AG10803 (cell line): ENCODE measurements around the gene PRUNE2.
"Not testable (repeated sequence)": the region's sequence is repeated elsewhere in the genome, so short reads cannot be mapped to it uniquely, and the experiment has no call there.

Source experiments
- DNase-seq: peaks from one replicate; pipeline ENCODE4 v3.0.0; 2010; ENCODE audit warnings: low read depth
- H3K4me3 ChIP-seq: 2 replicates; pipeline ENCODE4 v1.5.1; 2011; ENCODE audit warnings: mild to moderate bottlenecking, low read length, control low read depth
- CTCF ChIP-seq: conservative IDR thresholded peaks from 2 replicates; pipeline ENCODE4 v1.5.1; 2011; ENCODE audit warnings: mild to moderate bottlenecking, low read length, control low read depth, inconsistent platforms

PRUNE2 gene

GRCh38 chr9:76756941-76757673 is 148.8 kb downstream of the PRUNE2 start:
- DNase-seq: no peak
- no peak overlapping the region for H3K4me3 ChIP-seq
- no peak for TF ChIP-seq CTCF

- H3K4me3 ChIP-seq: no peak overlapping the region
- DNase-seq: peak; percentile 64
- TF ChIP-seq CTCF: peak; percentile 42
These were observed 149.7 kb downstream of the PRUNE2 start for GRCh38 chr9:76756268-76756640.

- no peak overlapping the region for H3K4me3 ChIP-seq
- TF ChIP-seq CTCF: no peak
- no peak for DNase-seq
These were observed 154.9 kb downstream of the PRUNE2 start for GRCh38 chr9:76751001-76751400.

GRCh38 chr9:76744336-76744735 is 161.6 kb downstream of the PRUNE2 start:
- no peak for DNase-seq
- no peak for TF ChIP-seq CTCF

GRCh38 chr9:76743931-76744330 is 162.0 kb downstream of the PRUNE2 start:
- TF ChIP-seq CTCF: no peak
- H3K4me3 ChIP-seq: no peak overlapping the region
- no peak for DNase-seq

More at GRCh38 chr9:76744336-76744735, 161.6 kb downstream of the PRUNE2 start:
- H3K4me3 ChIP-seq: no peak overlapping the region

- H3K4me3 ChIP-seq, DNase-seq: not testable (repeated sequence)
These were observed 163.0 kb downstream of the PRUNE2 start for GRCh38 chr9:76742890-76743289.

- DNase-seq: no peak
- no peak overlapping the region for H3K4me3 ChIP-seq
- TF ChIP-seq CTCF: no peak
These were observed 164.4 kb downstream of the PRUNE2 start for GRCh38 chr9:76741524-76741923.
